Measurements from ENCODE around the gene CCR6.

- TF ChIP-seq CTCF (IDR thresholded peaks at IDR 0.05; ENCODE audit: insufficient read depth, low read length) (no peak), POLR2AphosphoS5 (IDR thresholded peaks at IDR 0.05; ENCODE audit: low read depth) (no peak), REST (IDR thresholded peaks at IDR 0.05; ENCODE audit: insufficient replicate concordance, low read depth) (no peak), GABPA (IDR thresholded peaks at IDR 0.05; ENCODE audit: low read depth) (no peak)
Measured at GRCh38 chr6:167113047-167113754, 9.7 kb upstream of the CCR6 start.
